Ramos (cell line): Measurements from ENCODE around the gene CUEDC1.

Experiments
- in situ Hi-C: fragments of 300-500 bp; cut with MboI; formaldehyde crosslinking; loops from one replicate; pipeline ENCODE4 v1.14.3; 2022; ENCODE audit warnings: low sequenced_read_pairs; ENCODE audit not compliant: unreplicated experiment

CUEDC1 gene

DNA sequence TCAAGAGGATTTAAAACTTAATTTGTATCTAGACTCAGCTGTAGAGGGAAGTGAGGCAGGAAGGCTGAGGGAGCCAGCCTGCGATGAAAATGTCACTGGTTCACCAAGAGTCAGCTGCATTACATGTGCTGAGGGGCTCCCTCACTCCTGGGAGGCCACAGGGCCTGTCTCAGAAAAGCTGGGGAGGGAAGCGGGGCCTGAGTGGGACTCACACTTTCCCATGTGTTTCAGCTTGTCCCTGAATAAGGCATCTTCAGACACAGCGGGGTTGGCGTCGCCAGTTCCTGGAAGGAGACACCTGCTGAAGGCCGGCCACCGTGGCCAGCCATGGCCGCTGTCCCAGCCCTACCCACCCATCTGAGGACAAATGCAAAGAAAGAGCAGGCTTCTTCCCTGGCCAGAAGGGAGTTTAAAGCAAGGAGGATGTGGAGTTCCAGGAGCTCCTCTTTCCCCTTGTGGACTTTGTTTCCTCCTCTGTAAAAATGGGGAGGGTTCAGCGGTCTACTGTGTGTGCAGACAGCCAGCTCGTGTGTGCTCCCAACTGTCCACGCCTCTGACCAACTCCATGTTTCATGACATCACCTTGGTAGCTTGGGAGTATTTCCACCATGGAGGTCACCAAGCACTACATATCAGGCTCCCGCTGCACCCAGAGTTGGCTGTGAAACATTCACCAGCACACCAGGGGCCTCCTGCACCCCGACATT lies 86.1 kb downstream of the CUEDC1 start:
- in situ Hi-C loops, result no loop called here

- in situ Hi-C loops, result no loop called here
Observed at GRCh38 chr17:57868007-57868909, 87.0 kb downstream of the CUEDC1 start.

DNA sequence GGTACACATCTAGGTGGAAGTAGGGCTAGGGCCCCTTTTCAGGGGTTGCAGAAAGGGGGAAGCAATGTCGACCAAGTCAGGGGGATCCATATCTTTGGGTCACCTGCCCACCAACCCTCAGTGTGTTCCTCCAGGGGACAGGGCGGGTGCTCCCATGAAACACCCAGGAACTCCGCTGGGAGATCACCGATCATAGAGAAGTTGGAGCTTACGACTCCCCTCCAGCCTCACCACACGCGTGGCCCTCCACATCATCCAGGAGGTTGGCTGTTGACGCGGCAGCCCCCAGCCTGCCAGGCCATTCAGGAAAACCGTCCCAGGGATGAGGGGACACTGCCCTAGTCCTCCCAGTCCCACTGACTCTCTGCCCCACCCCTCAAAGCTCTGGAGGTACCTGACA lies 88.1 kb downstream of the CUEDC1 start:
- in situ Hi-C loops, result no loop called here

- in situ Hi-C loops, result no loop called here
Observed at GRCh38 chr17:57866723-57867122, 88.5 kb downstream of the CUEDC1 start.

DNA sequence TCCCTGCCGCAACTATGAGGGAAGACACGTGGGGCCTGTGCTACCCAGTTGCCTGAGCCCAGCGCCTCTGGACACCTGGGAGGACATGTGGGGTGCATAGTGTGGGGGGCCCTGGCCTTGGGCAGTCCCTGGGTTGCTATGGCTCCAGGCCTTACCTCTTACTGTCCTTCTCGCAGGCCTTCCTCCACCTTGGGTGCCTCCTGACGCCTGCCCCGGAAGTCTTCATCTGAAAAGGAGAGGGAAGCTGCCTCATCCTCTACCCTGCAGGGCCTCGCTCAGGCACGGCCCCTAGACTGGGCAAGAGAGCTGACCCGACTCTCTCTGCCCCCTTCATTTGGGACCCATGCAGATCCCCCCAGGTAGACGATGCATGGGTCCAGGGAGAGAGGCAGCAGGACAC lies 88.9 kb downstream of the CUEDC1 start:
- in situ Hi-C loops, result no loop called here

DNA sequence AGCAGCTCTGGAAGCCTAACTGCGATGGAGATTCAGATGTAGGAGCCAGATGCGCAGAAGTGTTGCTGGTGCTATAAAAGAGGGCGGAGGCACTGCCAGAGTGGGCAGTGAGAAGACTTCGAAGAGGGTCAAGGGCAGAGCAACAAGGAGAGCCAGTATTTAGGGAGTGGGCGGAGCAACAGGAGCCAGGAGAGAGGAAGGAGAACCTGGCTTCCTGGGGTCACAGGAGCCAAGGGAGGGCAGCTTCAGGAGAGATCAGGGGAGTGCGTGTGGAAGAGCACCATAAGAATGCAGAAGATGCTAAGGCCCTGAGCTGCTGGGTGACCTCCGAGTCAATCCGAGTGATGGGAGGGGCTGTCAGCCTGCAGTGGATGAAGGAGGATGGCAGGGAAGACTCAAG lies 90.9 kb downstream of the CUEDC1 start:
- in situ Hi-C loops, result no loop called here

- in situ Hi-C loops, result no loop called here
Observed at GRCh38 chr17:57862694-57863667, 92.2 kb downstream of the CUEDC1 start.

DNA sequence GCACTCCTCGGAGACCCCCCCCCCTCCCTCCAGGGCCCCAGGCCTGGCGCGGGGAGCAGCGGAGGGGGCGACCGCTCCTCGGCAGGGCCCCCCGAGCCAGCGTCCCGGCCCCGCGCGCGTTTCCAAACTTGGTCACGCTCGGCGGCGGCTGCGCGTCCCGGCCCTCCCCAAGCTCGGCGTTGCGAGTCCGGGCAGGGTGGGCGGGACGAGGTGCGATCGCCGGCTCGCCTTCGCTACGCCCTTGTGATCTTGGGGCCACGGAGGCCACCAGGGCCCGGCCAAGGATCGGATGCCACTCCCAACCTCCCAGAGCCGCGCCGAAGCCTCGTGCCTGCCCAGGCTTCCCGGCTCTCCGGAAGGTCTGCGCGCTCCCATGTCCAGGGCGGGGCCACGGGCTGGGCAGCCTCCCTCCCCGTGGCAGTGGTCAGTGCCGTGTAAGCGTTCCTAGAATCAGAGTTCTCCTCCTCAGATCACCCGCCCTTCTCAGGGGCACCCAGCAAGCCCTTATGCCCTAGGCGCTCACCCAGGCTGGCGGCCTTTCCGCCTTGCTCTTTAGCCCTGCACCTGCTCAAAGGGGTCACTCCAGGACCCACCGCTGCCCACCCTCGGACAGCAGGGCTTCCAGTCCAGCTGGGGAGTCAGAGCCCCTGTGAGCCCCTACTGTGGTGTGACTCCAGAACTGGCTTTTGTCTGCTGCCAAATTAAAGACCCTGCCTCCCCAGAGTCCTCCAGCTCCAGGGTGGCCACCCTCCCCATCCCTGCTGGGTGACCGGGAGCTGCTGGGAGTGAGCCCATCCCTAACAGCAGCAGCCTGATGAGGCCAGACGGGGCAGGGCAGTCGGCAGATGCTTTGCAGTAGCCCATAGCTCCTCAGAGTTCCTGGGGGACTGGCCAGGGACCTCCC lies 93.2 kb downstream of the CUEDC1 start:
- in situ Hi-C loops, result no loop called here

GRCh38 chr17:57861000-57861789 lies 94.0 kb downstream of the CUEDC1 start:
- in situ Hi-C loops, result no loop called here

- in situ Hi-C loops, result no loop called here
Observed at GRCh38 chr17:57860414-57860999, 94.7 kb downstream of the CUEDC1 start.

DNA sequence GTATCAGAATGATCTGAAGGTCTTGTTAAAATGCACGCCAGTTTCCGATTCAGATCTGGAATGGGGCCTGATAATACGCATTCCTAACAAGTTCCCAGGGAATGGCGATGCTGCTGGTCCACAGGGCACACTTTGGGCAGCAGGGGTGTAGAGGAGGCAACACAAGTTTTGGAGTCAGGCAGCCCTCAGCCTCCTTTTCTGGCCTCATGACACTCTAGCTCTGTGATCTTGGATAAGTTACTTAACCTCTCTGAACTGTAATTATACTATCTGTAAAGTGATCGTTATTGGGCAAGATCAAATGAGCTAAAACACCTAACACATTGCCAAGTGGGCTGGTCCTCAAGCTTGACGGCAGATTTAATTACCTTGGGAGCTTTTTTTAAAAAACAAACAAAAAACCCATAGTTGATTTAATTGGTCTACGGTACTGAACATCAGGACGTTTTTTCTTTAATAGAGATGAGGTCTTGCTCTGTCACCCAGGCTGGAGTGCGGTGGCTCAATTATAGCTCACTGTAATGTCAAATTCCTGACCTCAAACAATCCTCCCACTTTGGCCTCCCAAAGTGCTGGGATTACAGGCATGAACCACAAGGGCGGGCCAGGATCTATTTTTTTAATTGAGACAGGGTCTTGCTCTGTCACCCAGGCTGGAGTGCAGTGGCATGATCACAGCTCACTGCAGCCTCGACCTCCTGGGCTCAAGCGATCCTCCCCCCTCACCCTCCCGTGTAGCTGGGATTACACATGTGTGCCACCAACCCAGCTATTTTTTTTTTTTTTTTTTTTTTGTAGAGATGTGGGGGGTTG lies 95.4 kb downstream of the CUEDC1 start:
- in situ Hi-C loops, result loop anchor here (5.0 kb wide), 2 partner anchors 137 to 257 kb away; no protein-coding TSS in a partner anchor

GRCh38 chr17:57858838-57859237 lies 96.4 kb downstream of the CUEDC1 start:
- in situ Hi-C loops, result loop anchor here (5.0 kb wide), 2 partner anchors 138 to 258 kb away; no protein-coding TSS in a partner anchor

DNA sequence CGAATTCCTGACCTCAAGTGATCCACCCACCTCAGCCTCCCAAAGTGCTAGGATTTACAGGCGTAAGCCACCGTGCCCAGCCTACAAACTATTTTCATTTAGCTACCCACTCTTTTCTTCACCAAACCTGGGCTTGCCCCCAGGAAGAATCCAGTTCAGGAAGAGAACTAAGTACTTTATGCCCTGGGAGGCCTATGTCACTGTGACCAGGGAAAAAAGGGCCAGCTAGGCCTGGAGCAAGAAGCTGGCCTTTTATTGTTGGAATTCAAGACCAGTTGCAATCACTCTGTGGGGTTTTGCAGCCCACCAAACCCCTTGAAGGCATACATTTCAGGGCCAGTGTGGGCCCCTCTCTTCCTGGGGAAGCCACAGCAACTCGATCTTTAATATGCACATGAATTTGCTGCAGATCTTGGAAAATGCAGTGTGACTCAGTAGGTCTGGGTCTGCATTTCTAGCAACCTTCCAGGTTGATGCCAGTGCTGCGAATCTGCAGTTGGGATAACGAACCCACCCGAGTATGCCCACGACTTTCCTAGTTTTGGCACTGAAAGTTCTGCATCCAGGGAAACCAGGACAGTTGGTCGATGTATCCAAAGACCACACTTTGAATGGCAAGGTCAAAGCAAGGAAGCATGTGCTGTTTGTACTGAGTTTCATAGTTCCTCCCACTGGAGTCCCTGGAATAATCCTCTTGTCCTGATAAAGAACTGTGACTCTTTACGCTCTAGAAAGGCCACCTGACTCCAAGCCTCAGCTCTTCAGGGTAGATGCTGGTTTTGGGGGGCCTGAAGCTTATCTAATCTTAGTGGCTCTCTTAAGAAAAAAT lies 98.2 kb downstream of the CUEDC1 start:
- in situ Hi-C loops, result loop anchor here (5.0 kb wide), 2 partner anchors 140 to 260 kb away; no protein-coding TSS in a partner anchor

DNA sequence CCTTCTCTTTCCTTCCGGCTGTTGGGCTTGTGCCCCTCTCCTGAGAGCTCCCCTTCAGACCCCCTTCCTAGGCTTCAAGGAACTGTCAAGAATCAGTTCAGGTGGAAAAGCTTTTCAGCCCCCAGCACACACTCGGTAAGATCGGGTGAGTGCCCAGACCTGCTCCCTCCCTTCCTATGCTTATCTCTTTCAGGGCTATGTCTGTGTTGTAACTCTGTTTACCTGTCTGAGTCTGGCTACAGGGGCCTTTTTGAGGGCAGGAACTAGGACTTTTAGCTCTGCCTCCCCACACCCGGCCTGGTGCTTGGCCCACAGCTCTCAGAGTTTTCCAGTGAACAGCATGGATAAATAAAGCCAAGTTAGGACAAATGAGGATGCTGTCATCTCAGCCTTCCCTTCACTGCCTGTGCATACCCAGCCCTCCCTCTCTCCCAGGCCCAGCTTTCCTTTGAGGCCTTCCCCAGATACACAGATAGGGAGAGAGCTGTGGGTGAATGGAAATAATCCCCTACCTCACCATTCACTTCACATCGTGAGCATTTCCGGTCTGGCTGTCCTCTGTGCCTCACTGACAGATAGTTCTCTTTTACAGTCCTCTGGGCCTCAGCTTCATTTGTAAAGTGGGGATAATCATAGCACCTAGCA lies 99.7 kb downstream of the CUEDC1 start:
- in situ Hi-C loops, result loop anchor here (5.0 kb wide), 2 partner anchors 142 to 262 kb away; no protein-coding TSS in a partner anchor

DNA sequence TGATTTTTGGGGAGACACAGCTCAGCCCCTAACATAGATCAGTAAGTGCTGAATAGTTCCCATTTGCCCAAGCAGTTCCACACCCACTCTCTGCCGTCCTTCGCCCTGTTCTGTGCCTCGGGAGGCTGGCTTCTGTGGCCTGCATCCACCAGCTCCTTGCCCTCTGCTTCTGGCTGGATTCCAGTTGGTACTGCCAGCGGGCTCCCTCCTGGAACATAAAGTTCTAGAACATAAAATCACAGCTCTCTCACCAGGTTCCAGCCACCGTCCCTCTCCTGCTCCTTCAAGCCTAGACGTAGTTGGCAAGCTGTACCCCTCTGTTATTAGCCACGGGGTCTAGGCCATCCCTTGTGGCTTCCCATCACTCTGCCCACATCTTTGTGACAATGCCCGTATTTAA lies 101.5 kb downstream of the CUEDC1 start:
- in situ Hi-C loops, result no loop called here

DNA sequence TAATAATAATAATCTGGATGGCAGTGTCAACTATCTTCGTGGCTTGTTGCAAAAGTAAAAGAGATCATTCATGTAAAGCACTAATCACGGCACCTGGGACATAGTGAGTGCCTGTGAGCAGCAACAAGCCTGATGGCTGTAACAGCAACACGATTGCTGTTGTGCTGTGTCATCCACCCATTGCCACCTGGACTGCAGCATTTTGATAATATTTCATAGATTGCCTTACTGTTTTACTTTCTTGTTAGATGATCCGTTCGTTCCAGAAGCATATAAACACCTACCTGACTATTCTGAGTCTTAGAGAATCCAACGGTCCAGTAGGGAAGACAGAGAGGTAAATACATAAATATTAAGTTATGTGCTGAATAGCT lies 102.3 kb downstream of the CUEDC1 start:
- in situ Hi-C loops, result no loop called here
